Prostate gland (tissue), 2 donors: ENCODE data around the gene ADARB2. TPM values are rescaled to one million over a fixed set of nuclear protein-coding genes. Genes with fewer than 3 reads are reported as not detected.

ENCODE experiments used
- DNase-seq: peaks from one replicate; pipeline ENCODE4 v3.0.0-alpha.2; 2019; ENCODE audit warnings: low spot score
- H3K27ac ChIP-seq, 2 donors: fragments of 200-600 bp; sonication (generic); 2 replicates each; pipeline ENCODE4 v1.5.1; 2017 to 2019
- H3K27me3 ChIP-seq: fragments of 200-600 bp; sonication (generic); replicated peaks from 2 replicates; pipeline ENCODE4 v1.5.1; 2019; ENCODE audit not compliant: insufficient read depth
- H3K36me3 ChIP-seq, 2 donors: fragments of 200-600 bp; sonication (generic); 1 replicate in 1 of 2; 2 replicates in 1 of 2; pipeline versions ENCODE4 v1.5.1 to v1.8.1; 2017 to 2019
- H3K4me1 ChIP-seq: fragments of 200-600 bp; sonication (generic); replicated peaks from 2 replicates; pipeline ENCODE4 v1.5.1; 2019
- H3K4me3 ChIP-seq, 2 donors: fragments of 200-600 bp; sonication (generic); 2 replicates each; pipeline ENCODE4 v1.5.1; 2017 to 2019
- H3K9me3 ChIP-seq: fragments of 200-600 bp; sonication (generic); 2 replicates; pipeline ENCODE4 v1.5.1; 2017
- CTCF ChIP-seq, 4 experiments: fragments of 200-600 bp in 2 of 4; fragments of 450-650 bp in 2 of 4; sonication (generic) in 2 of 4; IDR thresholded peaks; 1 replicate in 3 of 4; 2 replicates in 1 of 4; pipeline ENCODE4 v1.5.1; 2016 to 2019; ENCODE audit warnings: antibody characterized with exemption in 4 of 4, mild to moderate bottlenecking in 2 of 4, moderate library complexity in 2 of 4
- POLR2A ChIP-seq: fragments of 450-650 bp; IDR thresholded peaks from one replicate; pipeline ENCODE4 v1.6.1; 2016; ENCODE audit warnings: antibody characterized with exemption, mild to moderate bottlenecking
- POLR2AphosphoS5 ChIP-seq: sonication (generic); formaldehyde crosslinking; IDR thresholded peaks from one replicate; pipeline ENCODE4 v1.6.1; 2017; ENCODE audit warnings: antibody characterized with exemption
- WGBS: methylation state at CpG from one replicate; pipeline ENCODE4 v1.1.5; 2018; 5-methylcytosine and 5-hydroxymethylcytosine counted together
- intact Hi-C: fragments of 100-400 bp; cut with DNase I; formaldehyde crosslinking; loops from one replicate; pipeline ENCODE4 v1.14.2; 2022
- total RNA-seq, 2 donors: library from RNA; depleted of rRNA; stranded (reverse); fragments of >200 nt; gene quantifications; one replicate each; pipeline ENCODE4 v1.1.0, GENCODE V29; 2016

Gene ADARB2
- total RNA-seq, 2 donors from 2014 or later: 0.36 to 10.5 TPM

GRCh38 chr10:1643161-1643907 lies 94.0 kb downstream of the ADARB2 start:
- Histone ChIP-seq H3K9me3 (no peaks in the 10 kb centered on the region), H3K27ac (no peak overlapping the region), H3K4me1 (no peaks in the 10 kb centered on the region), H3K27me3 (no peaks in the 10 kb centered on the region), H3K36me3 (no peaks in the 10 kb centered on the region), H3K4me3 (no peak overlapping the region)
- intact Hi-C loops: no loop called here
- no peak for TF ChIP-seq POLR2A
- no peak for TF ChIP-seq POLR2AphosphoS5
- no peak for TF ChIP-seq CTCF (IDR thresholded peaks at IDR 0.05)
- DNase-seq: no peak
- whole genome bisulfite sequencing: 45% methylated on average over 11 of the region's 11 CpGs

GRCh38 chr10:1642600-1643160 lies 94.6 kb downstream of the ADARB2 start:
- no peak overlapping the region for H3K4me3 ChIP-seq
- no peak for TF ChIP-seq POLR2A
- no peak for TF ChIP-seq CTCF (IDR thresholded peaks at IDR 0.05)
- TF ChIP-seq POLR2AphosphoS5: no peak
- intact Hi-C loops: no loop called here
- no peaks in the 10 kb centered on the region for H3K36me3 ChIP-seq
- H3K27ac ChIP-seq: no peak overlapping the region
- H3K9me3 ChIP-seq: no peaks in the 10 kb centered on the region
- no peaks in the 10 kb centered on the region for H3K4me1 ChIP-seq
- DNase-seq: no peak
- H3K27me3 ChIP-seq: no peaks in the 10 kb centered on the region
- WGBS: 78% methylated on average over 8 of the region's 8 CpGs

- H3K27me3 ChIP-seq: no peaks in the 10 kb centered on the region
- no peak overlapping the region for H3K4me3 ChIP-seq
- no peaks in the 10 kb centered on the region for H3K36me3 ChIP-seq
- 56% methylated on average over 7 of the region's 7 CpGs for WGBS
- no peaks in the 10 kb centered on the region for H3K4me1 ChIP-seq
- no peak for DNase-seq
- TF ChIP-seq POLR2AphosphoS5 (no peak), POLR2A (no peak), CTCF (IDR thresholded peaks at IDR 0.05) (no peak)
- intact Hi-C loops: no loop called here
- H3K9me3 ChIP-seq: no peaks in the 10 kb centered on the region
- no peak overlapping the region for H3K27ac ChIP-seq
Observed at GRCh38 chr10:1641402-1641801, 95.9 kb downstream of the ADARB2 start.

GRCh38 chr10:1638889-1639419 lies 98.4 kb downstream of the ADARB2 start:
- no peaks in the 10 kb centered on the region for H3K9me3 ChIP-seq
- no peaks in the 10 kb centered on the region for H3K27me3 ChIP-seq
- DNase-seq: no peak
- no peaks in the 10 kb centered on the region for H3K36me3 ChIP-seq
- 89% methylated on average over 7 of the region's 7 CpGs for WGBS
- TF ChIP-seq POLR2A (no peak), CTCF (IDR thresholded peaks at IDR 0.05) (no peak), POLR2AphosphoS5 (no peak)
- intact Hi-C loops: no loop called here
- H3K4me1 ChIP-seq: no peaks in the 10 kb centered on the region
- no peak overlapping the region for H3K4me3 ChIP-seq
- no peak overlapping the region for H3K27ac ChIP-seq

GRCh38 chr10:1635340-1635739 lies 102.0 kb downstream of the ADARB2 start:
- WGBS: 62% methylated on average over 11 of the region's 11 CpGs
- H3K4me1 ChIP-seq: no peaks in the 10 kb centered on the region
- no peak for TF ChIP-seq CTCF (IDR thresholded peaks at IDR 0.05)
- no peak for TF ChIP-seq POLR2A
- TF ChIP-seq POLR2AphosphoS5: no peak
- H3K27ac ChIP-seq: no peak overlapping the region
- no peaks in the 10 kb centered on the region for H3K36me3 ChIP-seq
- H3K9me3 ChIP-seq: no peaks in the 10 kb centered on the region
- intact Hi-C loops: no loop called here
- DNase-seq: no peak
- H3K4me3 ChIP-seq: no peak overlapping the region
- H3K27me3 ChIP-seq: no peaks in the 10 kb centered on the region
